Measurements from ENCODE around the gene SAG.

The SAG gene

GRCh38 chr2:233385489-233386044 is 78.0 kb downstream of the SAG start:
- H3K27ac ChIP-seq: no peak overlapping the region
- no peak for TF ChIP-seq ZFX (IDR thresholded peaks at IDR 0.05; ENCODE audit: borderline replicate concordance)
- no peak for TF ChIP-seq CTCF (IDR thresholded peaks at IDR 0.05)

GRCh38 chr2:233386382-233387041 is 78.9 kb downstream of the SAG start:
- H3K27ac ChIP-seq: no peak overlapping the region
- TF ChIP-seq ZFX (IDR thresholded peaks at IDR 0.05; ENCODE audit: borderline replicate concordance) (no peak), CTCF (IDR thresholded peaks at IDR 0.05) (no peak)

GRCh38 chr2:233387225-233387624 is 79.6 kb downstream of the SAG start:
- H3K27ac ChIP-seq: no peak overlapping the region
- TF ChIP-seq CTCF (IDR thresholded peaks at IDR 0.05) (no peak), ZFX (IDR thresholded peaks at IDR 0.05; ENCODE audit: borderline replicate concordance) (no peak)

- no peak overlapping the region for H3K27ac ChIP-seq
- no peak for TF ChIP-seq CTCF (IDR thresholded peaks at IDR 0.05)
- TF ChIP-seq ZFX (IDR thresholded peaks at IDR 0.05; ENCODE audit: borderline replicate concordance): no peak
Observed at GRCh38 chr2:233387667-233388528, 80.3 kb downstream of the SAG start.

GRCh38 chr2:233389601-233390125 is 82.0 kb downstream of the SAG start:
- H3K27ac ChIP-seq: no peak overlapping the region
- no peak for TF ChIP-seq ZFX (IDR thresholded peaks at IDR 0.05; ENCODE audit: borderline replicate concordance)

- H3K27ac ChIP-seq: no peak overlapping the region
- TF ChIP-seq CTCF (IDR thresholded peaks at IDR 0.05): no peak
Observed at GRCh38 chr2:233395687-233396086, 88.1 kb downstream of the SAG start.

Data from 22Rv1 (cell line).